Muscle of back (tissue), 13 donors: ENCODE measurements around the gene LRRIQ1. TPM values are rescaled to one million over a fixed set of nuclear protein-coding genes. Genes with fewer than 3 reads are reported as not detected.
A peak's percentile ranks its signal among the peaks of the same experiment; 100 is the strongest.
"Not testable (repeated sequence)": the region's sequence is repeated elsewhere in the genome, so short reads cannot be mapped to it uniquely, and the experiment has no call there.

ENCODE experiments used
- DNase-seq, 3 donors: peaks; one replicate each; pipeline versions ENCODE4 v3.0.0 to v3.0.0-alpha.2; 2013
- long read RNA-seq, 9 donors: transcript quantifications; one replicate each; lab custom pipeline, GENCODE V29; 2026
- polyA plus RNA-seq, 10 donors: library from polyadenylated mRNA; unstranded; fragments of 120-200 nt; gene quantifications; one replicate each; pipeline ENCODE4 v1.2.1, GENCODE V29; 2013; ENCODE audit not compliant: insufficient read length in 10 of 10

Gene LRRIQ1, protein sequence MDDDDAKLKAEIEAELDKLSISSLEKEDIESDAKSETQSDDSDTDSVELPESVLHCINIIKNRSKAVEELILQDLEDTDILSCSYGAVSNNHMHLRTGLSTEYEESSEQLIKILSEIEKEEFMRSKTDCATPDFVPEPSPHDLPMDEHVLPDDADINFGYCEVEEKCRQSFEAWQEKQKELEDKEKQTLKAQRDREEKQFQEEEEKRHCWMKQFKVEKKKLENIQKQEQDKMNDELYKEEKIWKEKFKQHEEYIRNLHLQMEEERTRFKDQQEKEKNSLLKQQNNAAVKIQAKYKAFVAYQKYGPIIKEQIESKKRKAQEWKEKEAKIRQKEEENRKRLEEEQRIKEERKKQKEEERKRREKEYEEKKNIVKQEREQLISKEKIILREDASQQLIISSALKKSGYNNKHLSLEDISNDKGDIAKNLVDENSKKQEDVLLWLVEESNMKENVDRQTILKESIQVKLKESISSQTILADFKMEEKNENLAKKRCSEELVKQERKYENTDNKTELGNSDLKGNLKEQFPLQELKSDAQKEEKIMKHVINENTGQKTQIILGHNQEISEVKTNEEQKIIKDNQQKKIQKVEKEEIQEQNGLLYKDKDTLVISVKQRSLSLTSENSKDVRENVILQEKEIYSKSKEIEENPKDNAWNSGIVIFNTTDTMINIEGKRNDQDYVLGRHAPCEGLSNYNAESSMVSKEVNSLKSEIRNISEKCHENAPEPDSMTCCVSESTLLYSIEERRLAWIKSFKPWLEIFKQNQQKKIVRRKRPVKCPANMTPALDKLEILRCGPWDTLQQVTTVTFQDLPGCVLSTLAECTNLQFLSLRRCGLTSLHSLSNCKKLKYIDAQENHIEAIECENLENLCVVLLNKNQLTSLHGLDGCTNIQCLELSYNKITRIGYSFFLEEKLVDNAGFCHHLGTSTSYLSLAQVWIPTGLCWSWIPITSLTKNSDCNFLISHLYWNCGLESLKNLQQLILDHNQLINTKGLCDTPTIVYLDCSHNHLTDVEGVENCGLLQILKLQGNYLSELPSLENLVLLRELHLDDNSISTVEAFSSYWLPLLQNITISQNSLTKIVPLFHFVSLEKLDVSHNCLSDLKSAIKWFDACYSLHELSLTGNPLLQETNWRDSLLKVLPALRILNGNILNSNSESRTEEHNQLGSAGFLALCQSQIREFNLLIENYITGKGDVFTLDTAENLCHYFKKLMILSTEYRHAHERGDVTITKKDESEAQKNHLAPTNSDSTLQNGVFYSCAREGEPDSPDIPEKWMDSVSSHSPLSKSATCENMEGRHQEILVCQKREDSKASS (N-terminal part only)
- polyA plus RNA-seq = under 1 TPM; 0.27 to 0.74 (median 0.41) TPM
- long read RNA-seq, donor 1 = 0 reads
- long read RNA-seq, donor 2 = 0 reads
- long read RNA-seq, donor 3 = 0 reads
- long read RNA-seq, donor 4 = 0 reads
- long read RNA-seq, donor 5 = 0 reads
- long read RNA-seq, donor 6 = 0 reads
- long read RNA-seq, donor 7 = 0 reads
- long read RNA-seq, donor 8 = 0 reads
- long read RNA-seq, donor 9 = 0 reads

DNA sequence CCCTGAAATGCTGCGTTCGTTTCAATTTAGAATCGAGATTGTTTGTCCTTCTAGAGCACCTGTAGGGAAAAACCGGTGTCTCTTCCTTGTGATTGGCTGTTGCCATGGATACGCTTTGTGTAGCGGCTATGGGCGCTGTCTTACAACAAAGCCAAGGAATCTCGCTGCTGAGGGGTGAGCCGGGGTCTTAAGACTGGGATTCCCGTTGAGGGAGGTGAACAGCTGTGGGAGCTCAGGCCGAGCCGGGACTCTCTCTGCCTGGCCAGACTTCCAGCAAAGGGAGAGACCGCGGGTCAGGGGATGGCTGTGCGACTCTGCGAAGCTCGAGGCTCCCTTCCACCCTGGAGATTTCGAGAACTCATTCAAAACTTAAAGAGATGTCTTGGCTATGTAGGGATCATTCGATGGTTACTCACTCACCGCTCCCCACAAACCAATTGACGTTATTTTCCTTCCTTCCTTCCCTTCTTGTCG lies at the start of gene LRRIQ1, which contains the start of gene TSPAN19:
Gene LRRIQ1, plus strand, starts transcription at position 118 of the 474 bp plus-strand sequence. CDS start 1,826 bp downstream, outside the sequence.
Gene TSPAN19, minus strand, starts transcription at position 44 of the 474 bp plus-strand sequence. CDS start 6,331 bp downstream, outside the sequence.
- DNase-seq = peak; percentile 83 to 92 (median 84)

- DNase-seq = peak in 2 of 3 donors; percentile 3 to 23
Measured at GRCh38 chr12:84986586-84986985, 49.6 kb upstream of the LRRIQ1 start.

GRCh38 chr12:84994426-84994825 lies 41.7 kb upstream of the LRRIQ1 start:
- DNase-seq = no peak

DNA sequence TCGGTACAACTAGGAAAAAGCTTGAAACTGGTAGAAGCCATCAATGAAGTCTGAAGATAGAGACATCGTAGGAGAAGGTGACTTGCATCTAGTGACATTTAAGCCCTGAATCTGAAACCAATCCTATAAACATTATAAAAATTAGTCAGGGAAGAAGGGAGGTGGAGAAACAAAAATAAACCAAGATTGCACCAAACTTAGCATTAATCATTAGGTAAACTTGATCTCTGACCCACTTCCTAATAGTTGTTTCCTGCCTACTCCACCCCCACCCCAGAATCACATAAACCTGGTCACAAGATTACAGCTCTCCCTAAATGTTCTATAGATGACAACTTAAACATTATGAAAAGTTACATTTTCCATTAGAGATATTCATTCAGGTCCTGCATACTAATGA lies 40.5 kb upstream of the LRRIQ1 start:
- DNase-seq = no peak

DNA sequence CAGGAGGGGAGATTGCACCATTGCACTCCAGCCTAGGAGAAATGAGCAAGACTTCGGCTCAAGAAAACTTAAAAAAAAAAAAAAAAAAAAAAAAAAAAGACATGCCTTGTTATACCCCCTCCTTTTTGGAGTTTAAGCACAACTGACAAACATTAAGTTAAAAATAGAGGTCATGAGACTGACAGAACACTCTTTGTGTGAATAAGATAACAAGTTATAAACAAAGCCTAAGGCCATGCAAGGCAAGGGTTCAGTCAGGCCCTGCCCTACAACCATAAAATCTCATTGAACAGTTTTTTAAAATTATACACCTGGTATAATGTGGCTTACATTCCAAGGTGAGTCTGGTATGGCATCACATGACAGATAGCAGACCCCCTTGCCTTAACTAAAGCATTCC lies 39.4 kb upstream of the LRRIQ1 start:
- no peak for DNase-seq

GRCh38 chr12:84998341-84998740 lies 37.8 kb upstream of the LRRIQ1 start:
- DNase-seq = no peak

DNA sequence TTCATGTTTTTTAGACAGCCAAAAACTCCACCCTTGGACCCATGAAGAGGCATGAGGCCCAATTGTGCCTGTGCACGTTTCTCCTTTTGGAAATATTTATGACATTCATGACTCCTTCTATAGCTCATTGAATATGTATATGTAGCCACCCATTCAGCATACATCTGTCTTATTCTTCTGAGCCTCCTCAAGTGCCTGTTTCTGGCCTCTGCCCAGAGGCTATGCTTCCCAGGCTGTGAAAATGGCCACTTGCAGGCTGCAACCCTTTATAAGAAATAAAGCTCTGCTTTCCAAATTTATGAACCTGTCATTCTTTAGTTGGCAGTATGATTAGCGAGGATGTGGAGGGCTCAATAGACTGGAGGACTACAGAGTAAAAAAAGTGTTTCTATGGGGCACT lies 35.4 kb upstream of the LRRIQ1 start:
- DNase-seq = no peak

GRCh38 chr12:85002778-85003296 lies 33.3 kb upstream of the LRRIQ1 start:
- no peak for DNase-seq

DNA sequence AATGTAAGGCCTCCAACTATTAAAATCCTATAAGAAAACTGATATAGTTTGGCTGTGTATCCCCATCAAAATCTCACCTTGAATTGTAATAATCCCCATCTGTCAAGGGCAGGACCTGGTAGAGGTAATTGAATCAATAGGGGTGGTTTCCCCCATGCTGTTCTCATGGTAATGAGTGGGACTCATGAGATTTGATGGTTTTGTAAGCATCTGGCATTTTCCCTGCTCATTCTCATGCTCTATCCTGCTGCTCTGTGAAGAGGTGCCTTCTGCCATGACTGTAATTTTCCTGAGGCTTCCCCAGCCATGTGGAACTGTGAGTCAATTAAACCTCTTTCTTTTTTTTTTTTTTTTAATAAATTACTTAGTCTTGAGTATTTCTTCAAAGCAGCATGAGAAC lies 31.9 kb upstream of the LRRIQ1 start:
- DNase-seq = no peak

DNA sequence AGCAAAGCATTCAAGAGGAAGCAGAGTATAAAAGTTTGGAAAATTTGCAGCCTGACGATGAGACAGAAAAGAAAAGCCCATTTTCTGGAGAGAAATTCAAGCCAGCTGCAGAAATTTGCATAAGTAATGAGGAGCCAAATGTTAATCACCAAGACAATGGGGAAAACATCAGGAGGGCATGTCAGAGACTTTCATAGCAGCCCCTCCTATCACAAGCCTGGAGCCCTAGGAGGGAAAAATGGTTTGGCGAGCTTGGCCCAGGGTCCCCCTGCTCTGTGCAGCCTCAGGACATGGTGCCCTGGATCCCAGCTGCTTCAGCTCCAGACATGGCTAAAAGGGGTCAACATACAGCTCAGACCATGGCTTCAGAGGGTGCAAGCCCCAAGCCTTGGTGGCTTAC lies 31.1 kb upstream of the LRRIQ1 start:
- DNase-seq = not testable (repeated sequence)

GRCh38 chr12:85005615-85006014 lies 30.5 kb upstream of the LRRIQ1 start:
- DNase-seq = no peak

DNA sequence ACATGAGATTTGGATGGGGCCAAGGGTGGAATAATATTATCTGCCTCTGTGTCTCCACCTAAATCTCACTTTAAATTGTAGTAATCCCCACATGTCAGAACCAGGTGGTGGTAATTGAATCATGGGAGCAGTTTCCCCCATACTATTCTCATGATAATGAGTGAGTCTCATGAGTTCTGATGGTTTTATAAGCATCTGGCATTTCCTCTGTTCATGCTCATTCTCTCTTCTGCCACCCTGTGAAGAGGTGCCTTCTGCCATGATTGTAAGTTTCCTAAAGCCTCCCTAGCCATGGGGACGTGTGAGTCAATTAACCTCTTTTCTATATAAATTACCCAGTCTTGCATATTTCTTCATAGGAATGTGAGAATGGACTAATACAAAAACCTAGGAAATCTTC lies 29.9 kb upstream of the LRRIQ1 start:
- DNase-seq = no peak

DNA sequence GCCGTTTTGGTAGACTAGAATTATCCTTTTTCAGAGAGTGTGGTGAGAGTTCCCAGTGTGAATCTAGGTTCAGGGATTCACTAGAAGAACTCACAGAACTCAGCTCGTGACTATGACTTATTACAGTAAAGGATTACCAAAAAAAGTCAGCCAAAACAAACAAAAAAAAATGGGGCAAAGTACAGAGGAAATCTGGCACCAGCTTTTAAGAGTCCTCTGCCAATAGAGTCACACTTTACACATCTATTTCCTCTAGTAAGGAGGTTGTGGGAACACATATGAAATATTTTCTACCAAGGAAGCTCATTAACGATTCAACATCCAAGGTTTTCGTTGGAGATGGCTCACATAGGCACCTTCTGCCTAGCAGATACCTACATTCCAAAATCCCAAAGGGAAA lies 28.3 kb upstream of the LRRIQ1 start:
- no peak for DNase-seq

- peak in 1 of 3 donors; percentile 78 for DNase-seq
Measured at GRCh38 chr12:85016413-85016812, 19.7 kb upstream of the LRRIQ1 start.

DNA sequence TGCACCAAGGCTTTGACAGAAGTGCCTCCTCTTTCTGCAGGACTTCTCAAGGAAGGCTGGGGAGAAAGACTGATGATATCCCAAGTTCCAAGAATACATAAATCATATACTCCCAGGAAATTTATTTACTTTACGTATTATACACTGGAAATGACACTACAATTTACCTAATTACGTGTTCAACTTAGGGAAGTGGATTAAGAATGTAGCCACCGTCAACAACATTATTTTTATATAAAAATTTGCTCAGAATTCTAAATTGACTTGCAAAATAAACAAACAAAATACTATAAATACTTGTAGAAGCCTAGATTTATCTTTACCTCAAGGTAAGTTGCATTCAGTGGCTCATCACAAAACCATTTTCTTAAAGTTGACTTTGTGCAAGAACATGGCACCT lies 19.0 kb upstream of the LRRIQ1 start:
- no peak for DNase-seq

DNA sequence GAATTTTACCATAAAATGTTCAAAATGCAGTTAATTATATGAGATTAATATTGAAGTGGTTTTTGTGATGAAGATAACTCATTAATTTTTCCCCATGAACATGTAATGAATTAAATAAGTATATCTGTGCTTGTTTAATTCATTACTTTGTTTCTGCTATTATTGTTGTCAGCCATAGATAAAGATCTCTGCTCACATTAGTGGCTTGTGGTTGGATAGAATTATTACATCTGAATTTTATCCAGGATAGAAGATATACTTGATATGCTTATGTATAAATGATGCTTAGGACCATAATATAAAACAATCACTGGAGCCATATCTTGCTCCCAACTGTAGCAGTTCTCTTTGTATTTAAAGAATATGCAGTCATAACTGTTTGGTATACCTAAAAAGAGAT lies 18.5 kb upstream of the LRRIQ1 start:
- DNase-seq = no peak

DNA sequence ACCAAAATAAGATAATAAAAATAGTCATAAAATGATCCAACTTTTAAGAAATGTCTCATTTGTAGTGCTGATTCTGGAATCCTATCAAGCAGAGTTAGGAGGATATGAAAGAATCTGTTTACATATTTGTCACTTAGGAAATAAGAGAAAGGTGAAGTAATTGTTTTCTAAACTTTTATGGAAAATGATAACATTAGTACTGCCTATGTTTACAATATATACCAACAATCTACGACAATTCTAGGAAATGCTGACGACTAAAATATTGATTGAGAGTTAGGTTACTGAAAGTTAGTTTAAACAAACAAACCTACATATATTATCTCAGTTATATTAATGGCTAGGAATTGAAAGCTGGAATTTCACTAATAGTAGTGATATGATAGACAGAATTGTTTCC lies 18.1 kb upstream of the LRRIQ1 start:
- no peak for DNase-seq

GRCh38 chr12:85029456-85029855 lies 6.7 kb upstream of the LRRIQ1 start:
- peak; percentile 9 to 42 (median 14) for DNase-seq

GRCh38 chr12:85036733-85037132 lies 582 bp downstream of the LRRIQ1 start:
- DNase-seq = no peak

DNA sequence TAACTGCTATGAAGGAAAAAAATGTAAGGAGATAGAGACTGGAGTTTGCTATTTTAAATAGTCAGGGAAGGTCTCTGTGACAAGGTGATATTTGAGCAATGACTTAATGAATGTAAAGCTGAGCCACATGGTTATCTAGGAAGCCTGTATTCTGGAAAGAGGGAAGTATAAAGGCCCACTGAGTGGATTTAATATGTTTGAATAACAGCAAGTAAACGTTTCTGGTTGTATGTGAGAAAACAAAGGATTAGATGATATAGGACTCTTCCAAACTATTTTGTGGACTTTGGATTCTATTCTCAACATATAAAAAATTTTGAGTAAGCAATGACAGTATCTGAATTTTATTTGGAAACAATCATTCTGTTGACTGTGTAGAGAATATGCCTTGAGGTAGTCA lies 5.2 kb downstream of the LRRIQ1 start:
- no peak for DNase-seq

GRCh38 chr12:85043829-85044228 lies 7.7 kb downstream of the LRRIQ1 start:
- DNase-seq = no peak
